HG02885 (cell line): Measurements from ENCODE around the gene PCSK2.

Experiments used
- ATAC-seq: cut with Tn5 transposase; IDR thresholded peaks from one replicate; pipeline ENCODE4 v1.9.1; 2021; ENCODE audit warnings: mild to moderate bottlenecking; ENCODE audit not compliant: unreplicated experiment, poor library complexity

Gene PCSK2

DNA sequence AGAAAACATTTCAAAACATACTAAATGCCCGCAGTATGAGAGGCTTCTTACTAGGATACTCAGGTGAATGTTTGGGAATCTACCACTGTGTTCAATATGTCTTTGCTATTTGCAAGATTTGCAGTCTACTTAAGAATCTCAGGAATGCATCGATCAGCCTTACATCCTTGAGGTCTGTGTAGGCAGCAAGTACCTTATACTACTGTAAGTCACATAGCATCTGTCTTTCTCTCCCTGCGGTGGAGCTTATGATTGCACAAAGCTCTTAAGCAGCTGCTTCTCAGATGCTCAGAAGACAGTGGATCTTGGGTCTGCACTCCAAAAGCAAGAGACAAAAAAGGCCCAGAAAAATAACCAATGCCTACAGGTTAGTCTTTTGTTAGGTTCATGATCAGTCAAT, 21.4 kb downstream of the PCSK2 start:
- ATAC-seq: no peak

DNA sequence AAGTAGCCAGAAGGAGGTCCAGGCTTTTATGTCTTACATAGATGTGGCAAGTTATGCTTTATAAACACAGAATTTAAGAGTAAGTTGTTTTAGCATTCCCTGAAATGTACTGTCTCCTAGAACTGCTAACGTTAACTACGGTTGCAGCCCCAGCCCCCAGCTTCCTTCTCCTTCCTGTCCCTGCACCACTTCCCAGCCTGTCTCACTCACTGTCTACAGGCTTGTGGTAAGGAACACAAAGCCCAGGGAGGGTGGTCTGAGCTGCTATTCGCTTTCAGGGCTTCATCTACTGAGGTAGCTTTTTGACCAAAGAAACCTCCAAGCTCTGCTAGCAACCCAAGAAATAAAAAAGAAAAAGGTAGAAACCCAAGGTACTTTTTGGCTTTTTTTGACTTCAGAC, 35.9 kb downstream of the PCSK2 start:
- no peak for ATAC-seq

DNA sequence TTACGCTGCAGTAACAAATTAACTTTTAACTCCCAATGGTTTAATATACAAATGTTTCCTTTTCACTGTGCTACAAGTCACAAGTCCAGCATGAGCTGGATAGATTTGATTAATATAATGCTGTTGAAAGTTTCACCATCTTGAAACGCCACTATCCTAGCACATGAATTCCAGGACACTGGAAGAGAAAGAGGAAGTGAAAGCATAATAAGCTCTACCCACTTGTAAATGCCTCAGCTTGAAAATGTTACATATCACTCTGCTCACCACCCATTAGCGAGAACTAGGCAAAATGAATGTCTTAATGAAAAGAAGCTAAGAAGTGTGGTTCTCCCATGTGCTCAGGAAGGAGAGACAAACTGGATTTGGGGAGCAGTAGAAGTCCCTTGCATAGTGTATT, 46.9 kb downstream of the PCSK2 start:
- no peak for ATAC-seq

DNA sequence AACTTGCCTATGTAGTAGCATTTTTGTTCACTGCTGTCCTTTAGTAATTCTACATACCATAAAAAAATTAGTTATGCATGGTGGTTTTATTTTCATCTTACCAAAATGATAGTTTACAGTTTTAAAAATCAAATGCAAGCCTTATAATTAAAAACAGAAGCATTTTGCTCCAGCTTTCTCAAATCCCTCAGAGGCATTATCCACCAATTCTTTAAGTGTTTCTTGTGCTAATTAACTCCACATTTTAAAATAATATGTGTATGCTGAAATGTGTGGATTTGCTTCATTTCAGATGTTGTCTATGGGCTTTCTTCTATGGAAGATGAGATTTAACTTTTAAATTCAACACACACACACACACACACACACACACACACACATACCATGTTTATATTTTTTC, 49.3 kb downstream of the PCSK2 start:
- no peak for ATAC-seq

DNA sequence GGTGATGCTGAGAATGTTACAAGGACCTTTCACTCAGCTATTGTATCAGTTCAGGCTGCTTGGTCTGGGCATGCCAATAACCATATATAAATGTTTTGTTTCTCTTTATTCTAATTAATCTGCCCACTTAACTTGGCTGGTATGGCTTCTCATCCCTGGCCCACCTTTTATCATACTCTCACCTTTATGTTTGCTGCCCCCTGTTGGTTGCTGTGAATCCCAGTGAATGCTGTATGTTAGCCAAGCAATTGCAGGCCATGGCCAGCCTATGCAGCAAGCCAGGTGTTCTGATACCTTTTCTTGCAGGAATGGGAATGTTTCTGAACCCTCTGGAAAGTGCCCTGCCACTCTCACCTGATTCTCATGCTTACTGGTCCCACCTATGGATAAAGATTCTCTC, 54.6 kb downstream of the PCSK2 start:
- no peak for ATAC-seq

DNA sequence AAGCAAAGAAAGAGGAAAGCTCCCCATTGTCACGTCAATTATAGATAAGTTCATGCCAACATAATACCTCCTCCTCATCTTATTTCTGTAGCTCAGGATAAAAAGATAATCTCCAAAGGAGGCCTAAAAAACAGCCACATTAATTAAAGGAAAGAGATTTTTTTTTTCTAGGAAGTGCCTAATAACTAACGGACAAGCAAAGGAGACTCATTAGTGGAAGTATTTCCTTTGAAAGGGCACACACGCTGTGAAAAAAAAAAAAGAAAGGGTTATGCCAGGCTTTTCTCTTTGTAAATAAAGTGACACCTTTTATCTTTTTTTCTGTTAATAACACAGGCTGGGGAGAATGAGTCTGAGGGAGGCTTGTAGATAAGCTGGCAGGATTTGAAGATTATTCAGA, 55.7 kb downstream of the PCSK2 start:
- no peak for ATAC-seq

DNA sequence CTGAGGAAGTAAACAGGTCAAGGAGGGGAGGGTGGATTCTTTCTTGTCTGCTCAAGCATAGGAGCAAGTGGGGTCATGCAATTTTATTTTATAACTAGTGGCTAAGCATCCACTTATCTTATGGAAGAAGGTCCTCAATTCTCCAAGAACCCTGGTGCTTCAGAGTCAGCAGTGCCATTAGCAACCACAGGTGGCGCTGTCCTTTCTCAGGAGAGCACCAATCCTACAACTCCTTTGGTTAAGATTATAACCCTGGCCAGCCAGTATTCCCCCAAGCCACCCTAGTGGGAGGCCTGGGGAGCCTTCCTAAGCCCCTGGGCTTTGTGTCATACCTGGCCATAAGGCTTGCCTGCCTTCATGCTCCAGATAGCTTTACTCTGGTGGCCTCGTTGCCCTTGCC, 60.7 kb downstream of the PCSK2 start:
- ATAC-seq: no peak

DNA sequence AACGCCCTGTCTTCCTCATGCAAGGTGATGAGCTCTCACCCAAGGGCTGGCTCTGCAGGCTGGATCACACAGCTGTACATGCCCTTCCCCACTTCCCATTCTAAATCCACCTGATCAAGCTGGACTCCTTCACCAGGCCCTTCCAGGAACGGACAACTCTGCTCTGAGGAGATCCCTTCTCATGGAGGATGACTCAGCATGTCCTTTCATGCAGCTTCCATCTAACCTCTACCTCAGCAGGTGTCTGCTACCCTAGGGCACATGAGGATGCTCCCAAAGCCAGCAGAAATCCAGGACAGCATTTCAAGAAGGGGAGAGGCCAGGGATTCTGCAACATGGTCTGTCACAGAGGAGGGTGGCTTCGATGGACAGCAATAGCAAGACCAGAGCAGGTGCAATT, 61.2 kb downstream of the PCSK2 start:
- no peak for ATAC-seq

DNA sequence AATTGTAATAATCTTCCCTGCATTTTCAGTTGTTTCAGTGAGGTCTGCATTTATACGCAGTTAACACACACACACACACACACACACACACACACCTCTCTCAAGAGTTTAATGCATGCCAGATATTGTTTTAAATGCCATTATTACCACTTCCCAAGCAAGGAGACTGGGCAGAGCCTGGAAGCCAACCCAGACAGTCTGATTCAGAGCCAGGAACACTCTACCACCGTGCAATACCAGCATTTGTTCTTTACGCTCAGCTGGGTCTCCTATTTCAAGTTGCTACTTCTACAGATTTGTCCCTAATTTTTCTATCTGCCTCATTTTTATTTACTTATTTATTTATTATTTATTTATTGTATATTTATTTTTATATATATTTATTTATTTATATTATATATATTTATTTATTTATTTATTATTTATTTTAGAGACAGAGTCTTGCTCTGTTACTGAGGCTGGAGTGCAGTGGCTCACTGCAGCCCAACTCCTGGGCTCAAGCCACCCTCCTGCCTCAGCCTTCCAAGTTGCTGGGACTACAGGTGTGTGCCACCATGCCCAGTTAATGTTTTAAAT, 68.4 kb downstream of the PCSK2 start:
- ATAC-seq: no peak

DNA sequence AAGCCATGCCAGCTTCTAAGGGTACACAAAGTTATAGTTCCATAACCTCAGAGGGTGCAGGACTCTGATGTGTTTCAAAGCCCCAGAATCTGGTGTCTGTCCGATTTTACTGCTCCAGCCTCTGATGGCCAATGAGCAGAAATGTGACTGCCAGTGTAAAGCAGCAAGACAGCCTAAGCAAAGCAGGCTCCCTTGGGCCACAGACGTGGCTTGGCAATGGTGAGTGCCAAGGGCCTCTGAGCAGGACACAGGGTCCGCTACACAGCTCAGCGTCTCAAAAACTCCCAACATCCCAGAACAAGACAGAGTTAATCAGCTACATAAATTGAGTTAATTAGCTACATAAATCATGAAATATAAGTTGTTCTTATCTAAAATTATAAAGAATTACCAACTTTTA, 69.2 kb downstream of the PCSK2 start:
- ATAC-seq: no peak

DNA sequence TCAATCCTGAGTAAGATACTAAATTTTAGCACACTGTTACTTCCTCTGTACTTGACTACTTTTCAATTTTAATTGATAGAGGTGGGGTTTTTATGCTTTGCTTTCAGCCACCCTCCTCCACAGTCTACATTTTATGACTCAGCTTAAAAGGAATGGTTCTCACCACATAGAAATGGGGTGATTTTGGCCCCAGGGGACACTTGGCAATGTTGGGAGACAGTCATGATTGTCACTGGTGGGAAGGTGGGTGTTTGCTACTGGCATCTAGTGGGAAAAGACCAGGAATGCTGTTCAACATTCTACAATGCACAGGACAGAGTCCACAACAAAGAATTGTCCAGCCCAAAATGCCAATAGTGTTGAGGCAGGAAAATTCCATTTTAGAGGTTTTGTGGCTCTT, 71.3 kb downstream of the PCSK2 start:
- ATAC-seq: no peak

DNA sequence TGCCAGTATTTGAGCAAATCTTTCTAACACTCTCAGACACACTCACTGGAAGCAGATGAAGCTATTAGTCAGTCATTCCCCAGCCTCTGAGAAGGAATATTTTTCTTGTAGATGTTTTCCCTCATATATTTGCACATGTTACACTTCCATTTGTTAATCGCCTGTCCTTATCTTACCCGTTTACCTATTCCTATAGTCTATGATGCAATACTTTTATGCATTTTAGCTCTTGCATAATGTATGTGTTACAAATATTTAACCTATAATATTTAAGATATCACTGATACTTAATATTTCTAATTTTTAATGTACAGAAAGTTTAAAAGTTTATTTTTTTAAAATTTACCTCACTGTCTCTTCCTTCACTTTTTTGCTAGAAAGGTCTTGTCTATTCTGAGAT, 71.9 kb downstream of the PCSK2 start:
- ATAC-seq: no peak

DNA sequence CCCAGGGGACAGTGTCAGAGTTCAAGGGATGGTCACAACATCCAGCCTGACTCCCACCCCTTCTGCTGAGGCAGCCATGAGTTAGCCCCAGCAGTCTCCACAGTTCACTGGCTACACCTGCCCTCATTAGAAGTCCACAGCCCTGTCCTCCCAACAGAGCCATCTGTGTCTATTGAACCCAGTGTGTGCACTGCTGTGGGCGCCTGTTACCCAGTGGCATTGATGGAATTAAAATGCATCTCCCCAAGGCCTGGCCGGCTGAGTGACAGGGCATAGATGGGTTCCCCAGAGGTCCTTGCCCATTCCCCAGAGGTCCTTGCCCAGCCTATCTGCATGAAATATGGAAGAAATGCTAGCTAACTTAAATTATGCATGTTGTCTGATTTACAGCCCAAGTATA, 73.3 kb downstream of the PCSK2 start:
- no peak for ATAC-seq

DNA sequence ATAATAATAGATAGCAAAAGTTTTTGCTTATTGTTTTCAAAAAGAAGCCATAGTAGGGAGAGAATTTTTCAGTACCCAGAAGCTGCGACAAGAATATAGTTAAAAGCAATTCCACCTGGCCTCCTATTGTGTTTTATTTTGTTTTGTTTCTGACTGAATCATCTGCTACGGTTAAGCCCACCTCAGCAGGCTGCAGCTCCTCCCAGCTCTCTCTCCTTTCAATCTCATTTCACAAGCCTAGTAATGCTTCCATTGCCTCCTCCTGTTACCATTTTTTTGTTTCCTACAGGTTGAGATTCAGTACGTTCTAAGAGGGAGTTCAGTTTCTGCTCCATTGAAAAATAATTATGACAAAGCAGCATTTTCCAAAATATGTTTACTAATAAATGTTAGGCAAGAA, 77.9 kb downstream of the PCSK2 start:
- no peak for ATAC-seq

DNA sequence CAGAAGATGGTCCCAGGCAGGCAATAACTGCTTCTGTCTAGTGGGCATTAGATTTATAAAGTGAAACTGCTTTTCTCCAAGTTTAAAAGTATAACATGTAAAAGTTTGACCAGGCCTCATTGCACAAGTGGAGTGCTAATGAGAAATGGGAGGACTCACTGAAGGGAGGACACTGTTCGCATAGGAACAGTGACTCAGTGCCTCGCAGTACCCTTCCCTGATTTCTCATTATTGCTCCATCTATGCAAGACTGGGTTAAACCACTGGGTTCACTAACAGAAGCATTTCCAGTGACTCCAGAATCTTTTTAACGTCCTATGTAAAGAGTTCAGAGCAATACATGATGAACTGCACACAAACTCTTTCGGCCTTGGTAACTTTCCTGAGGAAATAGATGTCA, 79.6 kb downstream of the PCSK2 start:
- no peak for ATAC-seq

DNA sequence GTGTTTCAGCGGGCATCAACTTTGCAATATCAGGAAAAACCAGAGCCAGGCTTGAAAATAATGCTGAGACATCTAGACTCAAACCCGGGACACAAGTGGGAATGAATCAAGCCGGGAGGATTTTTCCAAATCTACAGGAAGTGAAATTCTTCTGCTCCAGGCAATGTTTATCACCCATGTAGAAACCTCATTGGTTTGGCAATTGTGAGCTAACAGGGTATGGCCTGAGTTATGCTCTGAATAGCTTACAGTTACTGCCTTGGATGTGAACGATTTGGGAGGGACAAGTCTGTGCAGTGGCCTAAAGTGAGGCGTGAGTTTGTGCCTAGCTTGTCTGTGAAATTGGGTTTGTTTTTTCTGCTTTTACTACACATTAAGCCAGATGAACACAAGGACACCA, 87.4 kb downstream of the PCSK2 start:
- ATAC-seq: no peak

DNA sequence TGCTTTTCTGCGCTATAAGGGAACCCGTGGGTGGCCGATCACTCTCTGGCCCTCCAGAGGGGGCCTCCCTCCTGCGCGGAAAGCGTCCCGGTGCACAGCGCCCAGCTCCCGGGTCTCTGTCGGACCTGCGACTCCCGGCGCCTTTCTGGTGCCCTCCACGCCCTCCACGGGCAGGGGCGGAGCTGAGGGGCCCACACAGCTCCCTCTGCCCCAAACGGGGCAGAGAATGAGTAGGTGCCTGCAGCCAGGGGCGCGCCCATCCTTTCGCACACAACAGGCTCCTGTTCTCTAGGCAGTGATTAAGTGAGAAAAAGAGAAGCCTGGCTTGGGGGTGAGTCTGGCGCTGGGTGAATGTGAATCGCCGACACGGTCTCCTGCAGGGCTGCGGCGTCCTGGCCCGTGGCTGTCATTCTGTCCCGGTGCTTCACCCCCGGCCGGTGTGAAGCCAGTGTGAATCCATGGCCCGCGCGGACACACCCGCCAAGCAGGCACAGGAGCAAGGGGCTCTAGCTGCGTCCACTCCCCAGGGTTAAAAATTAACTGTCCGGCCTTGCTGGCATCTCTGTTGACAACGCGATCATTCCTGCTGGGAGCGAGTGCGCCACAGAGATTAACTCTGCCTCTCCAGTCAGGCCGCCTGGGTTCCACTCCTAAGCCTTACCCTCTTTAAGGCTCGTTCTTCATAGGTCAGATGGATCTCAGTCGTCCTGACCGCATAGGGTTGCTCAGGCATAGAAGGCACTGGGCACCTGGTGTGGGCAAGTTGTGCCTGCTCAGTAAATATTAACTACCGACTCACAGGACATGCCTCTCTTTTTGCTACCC, 88.8 kb downstream of the PCSK2 start:
- ATAC-seq: no peak

DNA sequence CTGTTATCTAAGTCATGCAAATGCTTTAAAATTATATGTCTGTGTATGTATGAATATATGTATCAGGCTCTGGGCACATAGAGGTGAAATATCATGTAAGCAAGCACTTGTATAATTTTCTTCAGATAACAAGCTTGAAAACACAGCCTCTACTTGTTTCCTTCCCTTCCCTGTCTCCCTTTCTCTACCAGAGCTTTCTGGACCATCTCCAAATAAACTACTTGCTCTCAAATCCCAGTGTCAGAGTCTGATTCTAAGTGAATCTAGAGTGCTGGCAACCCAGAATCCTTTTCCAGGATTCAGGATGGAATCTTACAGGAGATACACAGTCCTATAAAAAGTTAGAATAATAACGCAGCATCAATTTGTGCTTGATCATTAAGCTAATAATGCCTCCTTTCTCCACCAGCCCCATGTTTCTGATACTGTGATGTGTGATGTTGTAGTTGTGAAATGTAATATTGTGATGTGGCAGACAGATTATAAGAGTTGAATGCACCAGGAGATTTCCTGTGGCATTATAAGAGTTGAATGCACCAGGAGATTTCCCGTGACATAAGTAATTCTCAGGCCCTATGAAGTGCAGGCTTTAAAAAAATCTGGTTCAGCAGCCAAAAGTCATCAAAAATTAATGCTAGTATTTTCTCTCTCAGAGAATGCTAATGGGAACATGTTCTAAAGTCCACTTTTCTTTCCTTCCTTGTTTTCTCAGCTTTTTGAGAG, 89.6 kb downstream of the PCSK2 start:
- ATAC-seq: no peak

DNA sequence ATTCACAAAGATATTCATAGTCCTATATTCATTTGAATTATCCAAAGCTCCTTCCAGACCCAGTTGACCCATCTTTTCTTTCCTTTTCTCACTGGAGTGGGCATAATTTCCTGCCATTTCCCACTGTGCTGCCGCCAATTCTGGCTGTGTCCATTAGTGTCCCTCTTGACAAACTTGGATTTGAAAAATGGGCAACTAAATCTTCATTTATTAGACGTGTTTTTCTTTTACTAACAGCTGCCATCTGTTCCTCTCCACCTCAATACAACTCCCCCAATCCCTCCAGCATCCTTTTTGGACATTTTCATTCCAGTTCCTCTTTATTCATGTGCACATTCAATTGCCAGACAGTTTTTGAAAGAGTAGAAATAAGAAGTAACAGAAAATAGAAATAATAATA, 90.5 kb downstream of the PCSK2 start:
- no peak for ATAC-seq

DNA sequence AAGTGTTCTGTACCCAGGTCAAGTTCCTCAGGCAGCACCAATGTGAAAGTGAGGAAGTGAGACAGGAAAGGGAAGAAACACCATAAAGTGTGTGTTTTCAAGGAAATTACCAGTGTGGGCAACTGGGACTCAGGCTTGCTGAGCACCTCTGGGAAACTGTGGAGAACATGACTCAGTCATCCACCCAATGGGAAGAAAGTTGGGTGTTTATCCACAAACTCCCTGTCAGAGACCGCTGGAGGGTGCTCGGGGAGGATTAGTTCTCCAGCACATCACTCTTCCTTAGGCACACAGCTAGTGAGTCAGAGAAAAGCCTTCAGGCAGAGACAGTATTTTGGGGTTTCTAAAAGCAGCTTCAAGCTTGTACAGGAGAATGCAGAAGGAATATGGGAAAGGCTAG, 93.6 kb downstream of the PCSK2 start:
- no peak for ATAC-seq

DNA sequence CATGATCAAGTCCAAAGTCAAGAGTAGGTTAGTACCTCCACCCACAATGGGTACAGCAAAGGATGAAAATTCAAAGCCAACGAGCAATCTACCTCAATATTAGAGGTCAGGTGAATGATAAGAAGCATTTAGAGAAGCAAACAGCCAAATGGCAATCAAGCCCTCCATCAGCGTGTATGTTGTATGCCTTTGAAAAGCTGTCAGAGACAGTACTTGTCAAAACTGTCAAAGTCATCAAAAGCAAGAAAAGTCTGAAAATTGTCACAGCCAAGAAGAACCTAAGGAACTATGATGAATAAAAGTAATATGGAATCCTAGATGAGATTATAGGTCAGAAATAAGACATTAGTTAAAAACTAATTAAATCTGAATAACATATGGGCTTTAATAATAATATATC, 99.3 kb downstream of the PCSK2 start:
- ATAC-seq: no peak
